Measurements from ENCODE around the gene NADK2. TPM values are rescaled to one million over a fixed set of nuclear protein-coding genes. Genes with fewer than 3 reads are reported as not detected.

NADK2 gene
- total RNA-seq, 2 donors from 2014 or later = 23.4 to 30.1 TPM

DNA sequence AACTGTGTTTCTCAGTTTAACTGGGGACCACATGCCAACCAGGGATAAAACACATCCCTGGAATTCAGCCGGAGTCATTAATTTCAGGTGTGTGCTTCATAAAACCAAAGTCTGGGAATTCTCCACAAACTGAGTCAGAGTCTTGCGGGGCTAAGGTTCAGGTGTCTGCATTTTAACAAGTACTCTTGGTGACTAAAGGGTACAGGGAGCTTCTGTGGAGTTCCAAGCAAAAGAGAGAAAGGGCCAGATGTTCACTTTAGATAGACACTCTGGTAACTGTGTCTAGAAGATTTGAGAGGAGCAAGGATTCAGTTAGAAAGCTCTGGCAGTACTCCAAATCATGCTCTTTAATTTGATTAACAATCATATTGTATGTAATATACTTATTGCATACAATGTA, 4.0 kb downstream of the NADK2 start:
- H3K27ac ChIP-seq = peak overlapping the region in 3 of 4 donors; percentile 23 to 99 (median 99)

DNA sequence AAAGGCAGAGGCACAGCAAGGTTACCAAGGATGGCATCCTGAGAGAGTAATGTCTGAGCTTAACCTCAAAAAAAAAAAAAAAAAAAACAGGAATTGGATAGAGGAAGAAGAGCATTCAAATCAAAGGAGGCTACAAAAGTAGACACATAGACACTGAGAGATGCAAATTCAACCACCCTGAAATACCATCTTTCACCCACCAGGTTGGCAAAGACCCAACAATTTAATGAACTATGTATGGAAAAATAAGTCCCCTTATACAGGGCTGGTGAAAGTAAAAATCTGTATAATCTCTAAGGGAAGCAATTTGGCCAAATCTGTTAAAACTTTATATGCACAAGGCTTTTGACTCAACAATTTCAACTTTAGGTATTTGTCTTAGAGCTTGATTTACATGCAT, 4.9 kb downstream of the NADK2 start:
- Histone ChIP-seq H3K4me3 (no peak overlapping the region), H3K27ac (peak overlapping the region in 1 of 4 donors; percentile 99), H3K36me3 (replicated peaks in 1 of 2; ENCODE audit: insufficient read depth in 1 of 2, low read depth in 2 of 2) (no peaks in the 10 kb centered on the region), H3K9me3 (no peaks in the 10 kb centered on the region), H3K4me1 (peaks cover 55% of the 10 kb centered on the region), H3K27me3 (no peaks in the 10 kb centered on the region)
- no peak for TF ChIP-seq POLR2A (IDR thresholded peaks at IDR 0.05)
- TF ChIP-seq, protein P1, sequence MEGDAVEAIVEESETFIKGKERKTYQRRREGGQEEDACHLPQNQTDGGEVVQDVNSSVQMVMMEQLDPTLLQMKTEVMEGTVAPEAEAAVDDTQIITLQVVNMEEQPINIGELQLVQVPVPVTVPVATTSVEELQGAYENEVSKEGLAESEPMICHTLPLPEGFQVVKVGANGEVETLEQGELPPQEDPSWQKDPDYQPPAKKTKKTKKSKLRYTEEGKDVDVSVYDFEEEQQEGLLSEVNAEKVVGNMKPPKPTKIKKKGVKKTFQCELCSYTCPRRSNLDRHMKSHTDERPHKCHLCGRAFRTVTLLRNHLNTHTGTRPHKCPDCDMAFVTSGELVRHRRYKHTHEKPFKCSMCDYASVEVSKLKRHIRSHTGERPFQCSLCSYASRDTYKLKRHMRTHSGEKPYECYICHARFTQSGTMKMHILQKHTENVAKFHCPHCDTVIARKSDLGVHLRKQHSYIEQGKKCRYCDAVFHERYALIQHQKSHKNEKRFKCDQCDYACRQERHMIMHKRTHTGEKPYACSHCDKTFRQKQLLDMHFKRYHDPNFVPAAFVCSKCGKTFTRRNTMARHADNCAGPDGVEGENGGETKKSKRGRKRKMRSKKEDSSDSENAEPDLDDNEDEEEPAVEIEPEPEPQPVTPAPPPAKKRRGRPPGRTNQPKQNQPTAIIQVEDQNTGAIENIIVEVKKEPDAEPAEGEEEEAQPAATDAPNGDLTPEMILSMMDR (IDR thresholded peaks at IDR 0.05) = no peak
- ATAC-seq (no peak), DNase-seq (no peak)
- intact Hi-C loops (cut with DNase I) = no loop called here

More for the DNA sequence above, 4.0 kb downstream of the NADK2 start:
- intact Hi-C loops (cut with DNase I) = no loop called here
- TF ChIP-seq POLR2A (IDR thresholded peaks at IDR 0.05) = no peak
- TF ChIP-seq, protein P1 (IDR thresholded peaks at IDR 0.05) = no peak
- H3K36me3 ChIP-seq (replicated peaks in 1 of 2; ENCODE audit: insufficient read depth in 1 of 2, low read depth in 2 of 2) = no peaks in the 10 kb centered on the region
- DNase-seq (no peak), ATAC-seq (no peak)
- H3K4me1 ChIP-seq = peaks cover 53% of the 10 kb centered on the region
- no peak overlapping the region for H3K4me3 ChIP-seq
- H3K27me3 ChIP-seq = no peaks in the 10 kb centered on the region
- 86% methylated on average over 2 of the region's 2 CpGs for WGBS, 2 donors
- H3K9me3 ChIP-seq = no peaks in the 10 kb centered on the region

DNA sequence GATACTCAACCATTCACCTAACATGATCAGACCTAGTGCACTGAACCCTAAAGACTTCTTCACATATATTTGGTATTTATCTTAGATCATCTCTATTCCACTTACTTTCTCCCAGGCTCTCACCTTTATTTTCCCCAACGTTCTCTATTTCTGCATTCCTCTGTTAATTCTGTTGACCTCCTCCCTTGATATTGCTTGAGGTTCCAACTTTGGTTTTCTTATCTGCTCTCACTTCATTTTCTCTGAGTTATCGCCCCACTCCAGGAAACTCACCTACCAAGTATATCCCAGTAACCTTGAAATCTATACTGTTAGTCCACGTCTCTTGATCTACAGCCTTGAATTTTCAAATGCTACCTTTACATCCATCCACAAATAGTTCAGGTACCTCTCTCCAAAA, 9.2 kb downstream of the NADK2 start:
- H3K9me3 ChIP-seq = no peaks in the 10 kb centered on the region
- WGBS, 2 donors = 28 to 50% methylated on average over 3 of the region's 3 CpGs
- H3K27ac ChIP-seq = no peak overlapping the region
- TF ChIP-seq POLR2A (IDR thresholded peaks at IDR 0.05) = no peak
- TF ChIP-seq, protein P1 (IDR thresholded peaks at IDR 0.05) = no peak
- intact Hi-C loops (cut with DNase I) = no loop called here
- no peak for ATAC-seq
- no peak overlapping the region for H3K4me3 ChIP-seq
- no peak for DNase-seq
- peaks cover 46% of the 10 kb centered on the region for H3K4me1 ChIP-seq
- no peaks in the 10 kb centered on the region for H3K36me3 ChIP-seq (replicated peaks in 1 of 2; ENCODE audit: insufficient read depth in 1 of 2, low read depth in 2 of 2)
- no peaks in the 10 kb centered on the region for H3K27me3 ChIP-seq

DNA sequence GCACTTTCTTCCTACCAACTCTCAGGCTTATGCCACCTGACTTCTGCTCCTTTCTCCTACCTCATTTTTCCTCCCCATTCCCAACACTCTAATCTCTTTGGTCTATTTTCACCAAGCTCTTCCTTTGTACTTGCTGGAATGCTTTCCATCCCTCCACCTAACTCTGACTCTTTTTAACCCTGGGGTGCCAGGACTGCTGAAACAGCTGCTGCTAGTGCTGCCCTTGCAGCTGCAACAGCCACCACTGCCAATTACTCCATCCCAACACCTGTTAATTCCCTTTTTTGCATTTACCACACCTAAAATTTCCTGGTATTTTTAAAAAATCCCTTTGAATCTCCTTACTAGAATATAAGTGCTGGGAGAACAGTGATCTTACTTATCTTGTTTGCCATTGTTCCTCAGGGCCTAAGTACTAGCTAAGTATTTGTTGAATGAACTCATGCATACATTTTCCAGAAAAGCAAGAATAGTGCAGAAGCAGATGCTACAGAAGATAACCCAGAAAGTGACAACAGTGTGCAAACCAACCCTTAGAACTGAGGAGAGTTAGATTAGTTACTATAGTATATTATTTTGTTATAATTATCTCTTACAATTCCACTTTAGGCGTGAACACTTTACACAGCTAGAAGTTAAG, 11.5 kb downstream of the NADK2 start:
- Histone ChIP-seq H3K4me1 (peaks cover 28% of the 10 kb centered on the region), H3K27me3 (no peaks in the 10 kb centered on the region), H3K36me3 (replicated peaks in 1 of 2; ENCODE audit: insufficient read depth in 1 of 2, low read depth in 2 of 2) (peaks cover 0 to 4% of the 10 kb centered on the region in 2 donors), H3K27ac (no peak overlapping the region), H3K9me3 (no peaks in the 10 kb centered on the region), H3K4me3 (no peak overlapping the region)
- no peak for TF ChIP-seq POLR2A (IDR thresholded peaks at IDR 0.05)
- TF ChIP-seq, protein P1 (IDR thresholded peaks at IDR 0.05) = no peak
- DNase-seq (no peak), ATAC-seq (no peak)
- intact Hi-C loops (cut with DNase I) = no loop called here
- 94 to 95% methylated on average over 1 of the region's 1 CpG for WGBS, 2 donors

DNA sequence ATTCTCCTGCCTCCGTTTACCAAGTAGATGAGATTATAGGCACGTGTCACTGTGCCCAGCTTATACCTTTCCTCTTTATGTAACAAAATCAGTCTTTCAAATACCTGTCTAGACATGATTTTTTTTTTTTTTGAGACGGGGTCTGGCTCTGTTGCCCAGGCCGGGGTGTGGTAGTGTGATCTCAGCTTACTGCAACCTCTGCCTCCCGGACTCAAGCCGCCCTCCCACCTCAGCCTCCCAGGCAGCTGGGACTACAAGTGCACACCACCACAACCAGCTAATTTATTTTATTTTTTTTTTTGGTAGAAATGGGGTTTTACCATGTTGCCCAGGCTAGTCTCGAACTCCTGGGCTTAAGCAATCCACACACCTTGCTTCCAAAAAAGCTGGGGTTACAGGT, 13.2 kb downstream of the NADK2 start:
- H3K27ac ChIP-seq = no peak overlapping the region
- ATAC-seq = no peak
- TF ChIP-seq, protein P1 (IDR thresholded peaks at IDR 0.05) = no peak
- H3K27me3 ChIP-seq = no peaks in the 10 kb centered on the region
- intact Hi-C loops (cut with DNase I) = no loop called here
- H3K36me3 ChIP-seq (replicated peaks in 1 of 2; ENCODE audit: insufficient read depth in 1 of 2, low read depth in 2 of 2) = peaks cover 0 to 8% of the 10 kb centered on the region in 2 donors
- no peak overlapping the region for H3K4me3 ChIP-seq
- no peaks in the 10 kb centered on the region for H3K9me3 ChIP-seq
- DNase-seq = no peak
- WGBS, 2 donors = 96% methylated on average over 7 of the region's 7 CpGs
- H3K4me1 ChIP-seq = peaks cover 28% of the 10 kb centered on the region
